ENCODE results near the gene DNAAF1.
A peak's percentile ranks its signal among the peaks of the same experiment; 100 is the strongest.
"Not testable (repeated sequence)": the region's sequence is repeated elsewhere in the genome, so short reads cannot be mapped to it uniquely, and the experiment has no call there.

Gene DNAAF1

DNA sequence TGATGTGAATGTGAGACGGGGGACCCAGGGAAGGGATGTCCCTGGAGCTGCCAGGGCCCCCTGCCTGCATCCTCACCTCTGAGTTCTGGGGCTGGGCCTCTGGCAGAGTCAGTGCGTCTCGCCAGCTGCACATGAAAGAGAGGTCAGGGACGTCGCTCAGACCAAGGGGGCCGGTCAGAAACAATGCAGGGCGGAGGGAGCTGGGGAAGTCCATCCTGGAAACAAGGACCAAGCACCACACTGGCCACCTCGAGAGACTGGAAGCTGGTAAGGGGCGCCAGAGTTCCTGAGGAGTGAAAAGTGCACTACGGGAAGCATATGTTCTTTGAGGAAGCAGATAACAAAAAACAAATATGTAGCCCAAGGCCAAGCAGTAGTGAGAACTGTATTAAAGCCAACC, 39.7 kb downstream of the DNAAF1 start:
- no peak for DNase-seq

DNA sequence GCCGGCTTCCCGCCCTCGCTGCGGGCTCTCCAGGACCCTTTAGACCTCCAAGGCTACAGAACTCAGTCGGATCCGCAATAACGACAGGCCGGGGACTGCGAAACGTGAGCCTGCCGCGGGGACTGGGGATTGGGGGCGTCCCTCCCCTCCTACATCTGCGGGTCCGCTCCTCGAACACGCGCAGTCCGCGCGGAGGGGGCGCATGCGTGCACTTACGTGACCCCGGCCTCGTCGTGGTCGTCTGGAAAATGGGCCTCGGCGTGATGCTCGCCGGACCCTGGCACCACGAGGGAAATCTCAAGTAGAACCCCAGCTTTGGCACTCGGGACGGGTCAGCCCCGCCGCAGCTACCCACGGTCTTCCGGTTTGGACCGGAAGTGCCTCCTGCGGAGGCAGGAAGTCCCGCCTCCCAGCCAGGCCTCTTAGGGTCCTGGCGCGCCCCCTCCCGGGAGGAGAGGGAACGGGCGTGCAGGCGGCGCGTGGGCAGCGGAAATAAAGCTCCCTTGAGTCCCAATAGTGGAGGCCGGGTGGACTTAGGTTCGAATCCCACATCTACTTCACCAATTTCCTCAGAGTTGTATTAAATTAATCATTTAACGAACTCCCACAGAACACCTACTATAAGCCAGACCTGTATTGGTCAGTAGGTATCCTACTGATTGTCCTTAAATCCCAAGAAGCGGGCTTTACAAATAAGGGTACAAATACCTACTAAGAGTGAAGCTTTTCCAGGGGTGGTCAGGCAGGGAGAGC, 41.8 kb downstream of the DNAAF1 start, which contains the start of gene TAF1C:
Gene TAF1C (minus strand): TSS at position 373 of the 753 bp plus-strand sequence. CDS start 2,069 bp downstream, outside the sequence.
- DNase-seq, result peak; percentile 90 to 95 (median 94)

DNA sequence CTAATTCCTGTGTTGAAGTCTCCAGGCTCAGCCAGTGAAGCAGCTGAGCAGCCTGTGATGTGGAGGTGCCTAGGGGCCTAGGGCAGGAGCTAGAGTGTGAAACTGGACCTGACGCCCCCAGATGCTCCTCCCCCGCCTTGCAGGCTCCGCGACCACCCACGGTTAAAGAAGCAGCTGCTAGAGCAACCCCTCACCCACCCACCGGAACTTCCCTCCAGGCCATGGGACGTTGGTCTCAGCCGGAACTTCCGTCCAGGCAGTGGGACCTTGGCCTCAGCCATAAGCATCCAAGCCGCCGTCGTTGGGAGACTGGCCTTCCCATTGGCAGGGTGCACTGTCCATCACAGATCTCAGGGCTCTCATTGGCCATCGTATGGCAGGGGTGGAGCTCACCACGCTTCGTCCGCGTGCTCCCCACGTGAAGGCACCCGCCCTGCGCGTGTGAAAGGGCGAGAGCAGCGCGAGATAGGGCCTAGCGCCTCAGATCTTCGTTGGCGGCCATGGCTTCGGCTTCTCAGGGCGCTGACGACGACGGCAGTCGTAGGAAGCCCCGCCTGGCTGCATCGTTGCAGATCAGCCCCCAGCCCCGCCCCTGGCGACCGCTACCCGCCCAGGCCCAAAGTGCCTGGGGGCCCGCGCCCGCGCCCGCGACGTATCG, 45.8 kb downstream of the DNAAF1 start, which contains the start of gene ADAD2:
Gene ADAD2 (plus strand): TSS at position 427 of the 658 bp plus-strand sequence. CDS start 74 bp downstream, at position 501.
- DNase-seq, result no peak

DNA sequence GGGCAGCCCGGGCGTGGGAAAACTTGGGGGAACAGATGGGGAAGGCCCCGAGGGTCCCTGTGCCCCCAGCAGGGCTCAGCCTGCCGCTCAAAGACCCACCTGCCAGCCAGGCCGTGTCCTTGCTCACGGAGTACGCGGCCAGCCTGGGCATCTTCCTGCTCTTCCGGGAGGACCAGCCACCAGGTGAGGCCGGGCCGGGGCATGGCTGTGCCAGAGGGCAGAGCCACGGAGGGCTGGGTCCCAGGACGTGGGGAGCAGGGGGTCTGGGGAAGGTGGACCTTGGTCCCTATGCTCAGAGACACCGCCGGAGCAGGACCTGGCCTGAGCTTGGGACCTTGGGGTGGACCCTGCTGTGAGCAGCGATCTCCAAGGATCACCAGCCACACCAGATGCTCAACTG, 46.4 kb downstream of the DNAAF1 start:
- DNase-seq, result no peak

DNA sequence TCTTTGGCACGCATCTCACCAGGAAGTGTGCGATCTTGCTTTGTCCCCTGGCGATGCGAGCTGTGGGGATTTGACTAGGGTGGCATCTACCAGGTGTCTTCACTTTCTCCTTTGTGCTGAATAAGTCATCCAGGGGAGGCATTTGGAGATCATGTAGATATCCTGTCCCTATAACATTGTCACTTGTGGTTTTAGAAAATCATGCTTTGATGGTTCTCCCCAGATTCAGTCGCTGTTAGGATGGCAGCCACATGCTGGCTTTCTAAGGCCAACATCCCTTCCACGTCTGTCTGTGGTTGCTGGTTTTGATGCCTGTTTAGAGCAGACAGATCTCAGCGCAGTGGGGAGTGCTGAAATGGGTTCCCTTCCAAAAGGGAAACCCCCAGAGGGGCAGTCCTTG, 48.4 kb downstream of the DNAAF1 start:
- no peak for DNase-seq

DNA sequence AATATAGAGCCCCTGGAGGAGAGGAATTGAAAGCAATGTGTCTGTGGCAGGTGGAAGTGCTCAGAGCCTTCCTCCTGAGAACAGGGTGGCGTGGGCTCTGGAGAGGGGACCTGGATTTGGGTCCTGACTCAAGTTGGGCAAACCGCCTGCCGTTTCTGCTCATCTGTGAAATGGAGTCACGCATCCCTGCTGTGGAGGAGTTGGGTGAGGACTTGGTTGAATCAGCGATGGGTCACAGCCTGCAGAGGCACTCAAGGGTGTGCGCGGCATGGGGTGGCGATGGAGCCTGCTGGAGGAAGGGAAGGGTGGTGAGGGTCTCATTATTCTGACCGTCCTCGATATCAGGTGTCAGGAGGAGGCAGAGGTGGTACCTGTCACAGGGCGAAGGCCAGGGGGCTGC, 48.9 kb downstream of the DNAAF1 start:
- DNase-seq, result no peak

DNA sequence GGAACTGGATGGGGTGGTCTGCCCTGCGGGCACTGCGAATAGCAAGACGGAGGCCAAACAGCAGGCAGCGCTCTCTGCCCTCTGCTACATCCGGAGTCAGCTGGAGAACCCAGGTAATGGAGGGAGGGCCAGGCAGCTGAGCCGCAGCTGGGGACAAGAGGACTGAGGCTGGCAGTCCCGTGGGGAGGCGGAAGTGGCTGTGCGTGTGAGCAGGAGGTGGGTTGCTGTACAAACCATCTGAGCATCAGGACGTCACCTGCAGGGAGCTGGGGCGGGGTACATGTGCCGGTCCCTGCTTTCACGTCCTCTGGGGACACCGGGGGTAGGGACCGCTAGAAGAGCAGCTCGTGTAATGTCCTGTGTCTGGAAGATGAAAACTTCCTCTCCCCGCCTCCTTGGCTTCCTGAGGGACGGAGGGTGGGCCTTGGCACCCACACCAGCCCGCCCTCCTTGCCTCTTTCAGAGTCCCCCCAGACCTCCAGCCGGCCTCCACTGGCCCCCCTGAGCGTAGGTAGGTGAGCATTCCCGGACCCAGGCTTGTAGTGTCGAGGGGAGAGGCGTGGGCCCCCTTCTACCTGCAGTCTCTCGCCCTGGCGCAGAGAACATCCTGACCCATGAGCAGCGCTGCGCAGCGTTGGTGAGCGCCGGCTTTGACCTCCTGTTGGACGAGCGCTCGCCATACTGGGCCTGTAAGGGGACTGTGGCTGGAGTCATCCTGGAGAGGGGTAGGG, 49.5 kb downstream of the DNAAF1 start:
- peak in 2 of 3 experiments; percentile 31 to 53 for DNase-seq

DNA sequence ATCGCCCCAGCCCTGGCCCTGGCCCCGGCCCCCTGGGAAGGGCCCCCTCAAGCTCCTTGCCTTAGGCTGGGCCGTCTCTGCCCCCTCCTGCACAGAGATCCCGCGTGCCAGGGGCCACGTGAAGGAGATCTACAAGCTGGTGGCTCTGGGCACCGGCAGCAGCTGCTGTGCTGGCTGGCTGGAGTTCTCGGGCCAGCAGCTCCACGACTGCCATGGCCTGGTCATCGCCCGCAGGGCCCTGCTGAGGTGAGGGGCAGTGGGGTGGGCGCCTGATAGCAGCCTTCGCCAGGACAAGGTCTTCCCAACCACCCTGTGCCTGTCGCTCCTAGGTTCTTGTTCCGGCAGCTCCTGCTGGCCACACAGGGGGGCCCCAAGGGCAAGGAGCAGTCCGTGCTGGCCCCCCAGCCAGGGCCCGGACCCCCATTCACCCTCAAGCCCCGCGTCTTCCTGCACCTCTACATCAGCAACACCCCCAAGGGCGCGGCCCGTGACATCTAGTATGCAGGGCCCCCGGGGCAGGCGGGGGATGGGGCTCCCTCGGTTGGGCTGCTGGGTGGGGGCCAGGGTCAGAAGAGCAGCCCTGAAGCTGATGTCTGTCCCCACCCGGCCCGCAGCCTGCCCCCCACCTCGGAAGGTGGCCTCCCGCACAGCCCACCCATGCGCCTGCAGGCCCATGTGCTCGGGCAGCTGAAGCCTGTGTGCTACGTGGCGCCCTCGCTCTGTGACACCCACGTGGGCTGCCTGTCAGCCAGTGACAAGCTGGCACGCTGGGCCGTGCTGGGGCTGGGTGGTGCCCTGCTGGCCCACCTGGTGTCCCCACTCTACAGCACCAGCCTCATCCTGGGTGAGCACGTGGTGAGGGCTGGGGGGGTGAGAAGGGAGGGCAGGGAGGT, 50.3 kb downstream of the DNAAF1 start:
- no peak for DNase-seq

DNA sequence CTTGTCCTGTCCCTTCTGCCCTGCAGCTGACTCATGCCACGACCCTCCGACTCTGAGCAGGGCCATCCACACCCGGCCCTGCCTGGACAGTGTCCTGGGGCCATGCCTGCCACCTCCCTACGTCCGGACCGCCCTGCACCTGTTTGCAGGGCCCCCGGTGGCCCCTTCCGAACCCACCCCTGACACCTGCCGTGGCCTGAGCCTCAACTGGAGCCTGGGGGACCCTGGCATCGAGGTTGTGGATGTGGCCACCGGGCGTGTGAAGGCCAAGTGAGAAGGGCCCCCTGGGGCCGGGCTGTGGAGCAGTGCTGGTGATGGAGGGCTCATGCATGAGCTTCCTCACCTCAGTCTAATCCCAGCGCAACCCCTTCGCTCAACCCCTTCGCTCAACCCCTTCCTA, 51.0 kb downstream of the DNAAF1 start:
- no peak for DNase-seq

DNA sequence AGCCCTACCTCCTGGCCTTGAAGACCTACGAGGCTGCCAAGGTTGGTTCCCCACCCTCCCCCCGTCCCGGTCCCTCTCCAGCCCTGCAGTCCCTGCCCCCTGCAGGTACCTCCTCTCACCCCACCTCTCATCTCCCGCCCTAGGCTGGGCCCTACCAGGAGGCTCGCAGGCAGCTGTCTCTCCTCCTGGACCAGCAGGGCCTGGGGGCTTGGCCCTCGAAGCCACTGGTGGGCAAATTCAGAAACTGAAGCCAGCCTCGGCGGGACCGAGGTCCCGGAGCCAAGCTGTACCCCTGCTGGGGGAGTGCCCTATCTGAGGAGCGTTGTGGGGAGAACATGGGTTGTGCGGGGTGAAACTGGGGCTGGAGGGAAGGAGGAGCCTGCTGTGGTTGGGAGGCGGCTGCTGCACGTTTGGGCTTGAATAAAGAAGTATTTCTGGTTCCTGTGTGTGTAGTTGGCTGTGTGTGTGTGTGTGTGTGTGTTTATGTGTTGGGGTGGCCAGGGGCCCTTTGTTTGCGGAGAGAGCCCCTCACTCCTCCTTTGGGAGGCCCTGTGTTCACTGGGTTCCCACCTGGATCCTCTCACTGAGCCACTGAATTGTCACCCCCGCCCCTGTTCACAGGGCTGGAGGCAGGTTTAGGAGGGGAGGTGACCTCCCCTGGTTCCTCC, 51.8 kb downstream of the DNAAF1 start:
- DNase-seq, result no peak

DNA sequence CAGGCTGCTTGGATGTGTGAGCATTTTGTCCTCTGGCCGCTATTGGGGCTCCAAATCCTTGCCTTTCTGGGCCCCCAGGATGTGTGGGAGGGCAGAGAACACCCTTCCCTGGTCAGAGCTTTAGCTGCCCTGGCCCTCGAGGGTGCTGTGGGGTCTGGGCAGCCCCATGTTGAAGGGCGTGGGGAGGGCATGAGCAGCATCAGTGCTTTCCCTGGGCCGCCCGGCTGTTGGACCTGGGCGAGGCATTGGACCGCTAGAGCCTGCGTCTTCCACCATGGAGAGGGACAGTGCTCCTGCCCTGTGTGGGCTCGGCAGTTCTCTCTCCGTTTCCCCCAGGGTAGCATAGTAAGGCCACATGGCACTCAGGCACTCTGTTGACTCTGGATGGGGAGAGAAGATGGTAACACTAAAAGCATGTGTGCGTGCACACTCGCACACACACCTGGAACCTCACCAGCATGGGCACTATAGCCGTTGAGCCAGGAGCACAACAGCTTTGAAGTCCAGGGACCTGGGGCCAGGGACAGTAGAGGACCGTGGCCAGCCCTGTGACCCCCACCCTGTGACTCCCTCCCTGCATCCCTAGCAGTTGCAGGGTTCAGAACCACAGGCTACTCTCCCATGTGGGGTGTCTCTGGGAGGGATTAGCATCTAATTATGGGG, 52.5 kb downstream of the DNAAF1 start:
- no peak for DNase-seq

DNA sequence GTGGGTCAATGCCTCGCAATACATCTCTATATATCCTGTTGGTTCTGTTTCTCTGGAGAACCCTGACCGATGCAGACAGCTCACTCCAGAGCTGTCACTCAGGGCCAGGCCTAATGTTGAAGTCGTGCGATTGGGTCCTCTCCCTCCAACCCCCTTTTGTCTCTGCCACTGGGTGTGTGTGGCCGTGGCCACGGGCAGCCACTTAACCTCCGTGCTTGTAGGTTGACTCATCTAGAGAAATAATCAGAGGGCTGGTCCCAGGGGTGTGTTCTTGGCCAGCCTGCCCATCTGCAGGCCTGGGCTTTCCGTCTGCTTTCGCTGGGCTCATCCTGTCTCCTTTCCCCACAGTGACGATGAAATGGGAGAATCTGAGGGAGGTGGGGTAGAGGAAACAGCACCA, 53.3 kb downstream of the DNAAF1 start:
- no peak for DNase-seq

DNA sequence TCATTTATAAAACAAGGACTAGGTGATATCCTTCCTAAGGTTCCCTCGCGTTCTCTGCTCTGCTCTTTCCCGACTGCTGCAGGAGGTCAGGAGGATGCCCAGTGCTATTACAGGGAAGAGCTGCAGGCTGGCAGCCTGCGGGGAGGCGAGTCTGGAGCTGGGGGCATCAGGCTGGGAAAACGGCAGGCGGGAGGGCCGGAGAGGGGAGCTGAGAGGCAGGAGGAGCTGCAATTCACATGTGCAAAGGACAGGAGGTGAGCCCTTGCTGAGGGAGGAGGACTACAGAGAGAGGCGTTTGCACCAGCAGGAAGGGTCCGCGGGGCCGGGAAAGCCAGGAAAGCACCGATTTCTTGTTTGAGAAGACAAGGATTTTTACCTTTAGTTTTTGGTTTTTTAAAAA, 54.0 kb downstream of the DNAAF1 start:
- no peak for DNase-seq

DNA sequence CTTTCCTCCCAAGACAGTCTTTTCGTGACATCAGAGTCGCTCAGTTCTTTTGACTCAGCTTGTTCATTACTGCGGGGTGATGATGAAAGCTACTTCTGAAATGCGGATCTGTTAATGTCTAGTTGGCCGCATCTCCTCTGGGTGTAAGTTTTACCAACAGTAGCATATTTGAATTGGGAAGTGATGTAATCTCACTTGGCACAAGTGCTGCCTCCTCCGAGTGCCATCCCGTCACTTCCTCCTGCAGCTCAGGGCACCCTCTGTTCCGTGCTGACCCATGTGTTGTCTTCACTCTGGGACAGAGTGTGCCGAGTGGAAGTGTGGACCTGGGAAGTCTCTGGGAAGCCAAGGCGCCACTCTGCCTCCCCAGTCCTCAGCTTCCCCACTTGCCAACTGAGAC, 54.8 kb downstream of the DNAAF1 start:
- DNase-seq, result no peak

DNA sequence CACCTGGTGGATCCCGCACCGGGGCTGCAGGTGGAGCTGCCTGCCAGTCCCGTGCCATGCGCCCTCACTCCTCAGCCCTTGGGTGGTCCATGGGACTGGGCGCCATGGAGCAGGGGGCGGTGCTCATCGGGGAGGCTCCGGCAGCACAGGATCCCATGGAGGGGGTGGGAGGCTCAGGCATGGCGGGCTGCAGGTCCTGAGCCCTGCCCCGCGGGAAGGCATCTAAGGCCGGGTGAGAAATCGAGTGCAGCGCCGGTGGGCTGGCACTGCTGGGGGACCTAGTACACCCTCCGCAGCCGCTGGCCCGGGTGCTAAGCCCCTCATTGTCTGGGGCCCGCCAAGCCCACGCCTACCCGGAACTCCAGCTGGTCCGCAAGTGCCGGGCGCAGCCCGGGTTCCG, 59.4 kb downstream of the DNAAF1 start:
- not testable (repeated sequence) for DNase-seq

DNA sequence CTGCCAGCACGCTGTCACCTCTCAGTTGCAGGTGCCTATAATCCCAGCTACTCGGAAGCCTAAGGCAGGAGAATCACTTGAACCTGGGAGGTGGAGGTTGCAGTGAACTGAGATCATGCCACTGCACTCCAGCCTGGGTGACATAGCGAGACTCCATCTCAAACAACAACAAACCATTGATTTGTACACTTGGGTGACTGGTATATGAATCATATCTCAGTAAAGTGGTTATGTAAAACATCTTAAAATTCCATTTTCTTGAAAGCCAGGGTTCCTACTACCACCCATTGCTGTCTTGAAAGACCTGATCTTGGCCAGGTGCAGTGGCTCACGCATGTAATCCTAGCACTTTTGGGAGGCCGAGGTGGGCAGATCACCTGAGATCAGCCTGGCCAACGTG, 60.0 kb downstream of the DNAAF1 start:
- DNase-seq, result not testable (repeated sequence)

DNA sequence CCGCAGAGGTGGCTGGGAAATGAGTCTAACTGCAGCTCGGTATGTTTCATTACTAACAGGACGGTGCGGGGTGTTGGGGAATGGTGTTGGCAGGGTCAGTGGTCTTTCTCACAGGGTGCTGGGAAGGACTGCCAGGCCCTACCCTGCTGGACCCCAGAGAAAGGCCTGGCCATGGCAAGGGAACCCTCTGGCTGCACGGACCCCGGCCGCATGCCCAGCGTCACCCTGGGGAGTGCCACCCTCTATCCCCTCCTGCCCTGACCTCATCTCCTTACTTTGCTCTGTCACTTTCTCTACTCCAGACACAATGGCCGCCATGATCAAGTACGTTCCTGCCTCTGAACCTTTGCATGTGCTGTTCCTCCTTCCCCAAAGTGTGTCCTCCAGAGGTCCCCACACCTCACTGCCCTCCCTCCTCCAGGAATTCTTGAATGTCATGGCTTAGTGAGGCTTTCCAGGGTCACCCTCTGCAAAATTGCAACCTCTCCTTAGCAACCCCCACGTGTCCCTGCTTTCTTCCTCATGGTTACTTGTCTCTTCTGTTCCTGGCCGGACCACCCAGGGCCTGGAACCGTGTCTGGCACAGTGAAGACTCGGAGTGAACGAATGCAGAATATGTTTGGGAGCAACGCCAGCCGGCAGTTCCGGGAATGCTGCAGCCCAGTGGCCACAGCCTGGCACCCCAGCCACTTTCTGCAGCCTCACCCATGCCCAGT, 61.0 kb downstream of the DNAAF1 start:
- DNase-seq, result no peak

DNA sequence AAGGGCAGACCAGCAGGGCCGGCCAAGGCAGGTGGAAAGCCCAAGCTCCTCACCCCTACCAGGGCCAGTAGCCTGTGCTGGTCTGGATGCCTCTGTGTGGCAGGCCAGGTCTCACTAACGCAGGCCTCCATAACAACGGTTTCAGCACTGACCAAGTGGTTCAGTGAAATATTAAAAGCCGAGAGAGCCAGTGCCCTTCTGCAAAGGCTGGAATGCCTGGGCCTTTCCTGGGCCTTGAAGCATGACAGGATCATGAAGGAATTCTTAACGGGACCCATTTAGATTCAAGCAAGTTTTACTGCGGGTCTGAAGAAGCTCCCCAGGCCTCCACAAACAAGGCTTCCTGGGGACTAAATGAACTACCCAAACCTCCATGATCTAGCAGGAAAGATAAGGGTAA, 62.1 kb downstream of the DNAAF1 start:
- DNase-seq, result no peak

DNA sequence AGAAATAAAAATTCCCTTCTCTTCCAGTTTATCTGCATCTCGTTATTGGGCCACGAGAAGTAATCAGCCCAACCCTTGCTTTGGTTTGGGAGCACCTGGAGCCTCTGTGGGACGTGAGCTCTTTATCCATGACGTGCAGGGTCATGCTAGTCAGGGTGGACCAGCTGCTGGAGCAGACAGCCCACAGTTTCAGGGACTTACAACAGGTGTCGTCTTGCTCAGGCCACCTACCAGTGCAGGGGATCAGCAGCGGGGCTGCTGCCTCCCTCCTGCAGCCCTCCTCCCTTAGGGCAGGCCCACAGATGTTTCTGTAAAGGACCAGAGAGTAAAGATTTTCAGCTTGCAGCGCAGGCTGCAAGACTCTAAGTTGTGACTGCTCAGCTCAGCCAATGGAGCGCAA, 62.8 kb downstream of the DNAAF1 start:
- DNase-seq, result no peak

DNA sequence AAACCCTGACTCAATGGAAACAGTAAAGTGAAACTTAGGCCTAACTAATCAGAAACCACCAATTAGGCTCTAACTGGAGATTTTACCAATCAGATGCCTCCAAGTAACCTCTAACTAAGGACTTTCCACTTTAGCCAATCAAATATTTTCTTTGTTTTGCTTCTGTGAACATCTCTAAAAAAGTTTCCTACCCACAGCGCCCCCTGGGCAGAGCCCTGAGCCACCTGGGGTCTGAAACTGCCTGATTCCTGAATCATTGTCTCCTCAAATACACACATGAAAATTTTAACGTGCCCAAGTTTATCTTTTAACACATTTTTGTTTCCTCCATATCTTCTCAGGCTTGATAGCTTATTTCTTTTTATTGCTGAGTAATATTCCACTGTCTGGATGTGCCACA, 64.9 kb downstream of the DNAAF1 start:
- no peak for DNase-seq

DNA sequence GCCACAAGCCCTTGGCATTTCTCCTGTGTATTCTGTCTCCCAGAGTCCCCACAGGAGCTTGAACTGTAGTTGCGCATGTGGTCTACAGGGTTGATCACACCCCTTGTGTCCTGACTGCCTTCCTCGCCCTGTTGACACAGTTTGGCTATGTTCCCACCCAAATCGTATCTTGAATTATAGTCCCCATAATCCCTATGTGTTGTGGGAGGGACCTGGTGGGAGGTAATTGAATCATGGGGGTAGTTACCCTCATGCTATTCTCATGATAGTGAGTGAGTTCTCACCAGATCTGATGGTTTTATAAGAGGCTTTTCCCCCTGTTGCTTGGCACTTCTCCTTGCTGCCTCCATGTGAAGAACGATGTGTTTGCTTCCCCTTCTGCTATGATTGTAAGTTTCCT, 67.0 kb downstream of the DNAAF1 start:
- DNase-seq, result no peak

Data from NCI-H1417 (cell line).